Adrenal gland (tissue), 5 donors: ENCODE data around the gene CORO1C.
A peak's percentile ranks its signal among the peaks of the same experiment; 100 is the strongest.

Experiments used
- POLR2A ChIP-seq, 2 donors: fragments of 450-650 bp; IDR thresholded peaks; one replicate each; pipeline ENCODE4 v1.6.1; 2017; ENCODE audit warnings: antibody characterized with exemption in 2 of 2, mild to moderate bottlenecking in 2 of 2, moderate library complexity in 1 of 2
- TF ChIP-seq, protein P1 (sequence below), 6 experiments: fragments of 450-650 bp in 4 of 6; fragments of 200-600 bp in 2 of 6; sonication (generic) in 1 of 6; IDR thresholded peaks; 1 replicate in 5 of 6; 2 replicates in 1 of 6; pipeline versions ENCODE4 v1.5.1 to v1.8.0; 2016 to 2021; ENCODE audit warnings: antibody characterized with exemption in 6 of 6, mild to moderate bottlenecking in 2 of 6, moderate library complexity in 1 of 6
- donor health status: DM: no; HTN: no; CAD: no.

GRCh38 chr12:108686780-108687179 lies 44.5 kb downstream of the CORO1C start:
- TF ChIP-seq, protein P1, sequence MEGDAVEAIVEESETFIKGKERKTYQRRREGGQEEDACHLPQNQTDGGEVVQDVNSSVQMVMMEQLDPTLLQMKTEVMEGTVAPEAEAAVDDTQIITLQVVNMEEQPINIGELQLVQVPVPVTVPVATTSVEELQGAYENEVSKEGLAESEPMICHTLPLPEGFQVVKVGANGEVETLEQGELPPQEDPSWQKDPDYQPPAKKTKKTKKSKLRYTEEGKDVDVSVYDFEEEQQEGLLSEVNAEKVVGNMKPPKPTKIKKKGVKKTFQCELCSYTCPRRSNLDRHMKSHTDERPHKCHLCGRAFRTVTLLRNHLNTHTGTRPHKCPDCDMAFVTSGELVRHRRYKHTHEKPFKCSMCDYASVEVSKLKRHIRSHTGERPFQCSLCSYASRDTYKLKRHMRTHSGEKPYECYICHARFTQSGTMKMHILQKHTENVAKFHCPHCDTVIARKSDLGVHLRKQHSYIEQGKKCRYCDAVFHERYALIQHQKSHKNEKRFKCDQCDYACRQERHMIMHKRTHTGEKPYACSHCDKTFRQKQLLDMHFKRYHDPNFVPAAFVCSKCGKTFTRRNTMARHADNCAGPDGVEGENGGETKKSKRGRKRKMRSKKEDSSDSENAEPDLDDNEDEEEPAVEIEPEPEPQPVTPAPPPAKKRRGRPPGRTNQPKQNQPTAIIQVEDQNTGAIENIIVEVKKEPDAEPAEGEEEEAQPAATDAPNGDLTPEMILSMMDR (IDR thresholded peaks at IDR 0.05): no peak
- TF ChIP-seq POLR2A (IDR thresholded peaks at IDR 0.05): peak in 1 of 2 donors; percentile 13
